SU-DHL-6 (cell line): Measurements from ENCODE around the gene DNAJB2.

Experiments
- H2AFZ ChIP-seq: fragments of 200-600 bp; sonication (generic); 2 replicates; pipeline ENCODE4 v1.6.1; 2014; ENCODE audit warnings: low read depth, mild to moderate bottlenecking, moderate library complexity, mixed read lengths, antibody characterized with exemption, low read length; ENCODE audit not compliant: severe bottlenecking
- H3F3A ChIP-seq: fragments of 200-600 bp; shearing (Covaris generic); 2 replicates; pipeline ENCODE4 v1.6.0; 2016; ENCODE audit warnings: antibody characterized with exemption, mild to moderate bottlenecking; ENCODE audit not compliant: insufficient read depth
- H3K27ac ChIP-seq: fragments of 200-600 bp; sonication (generic); 2 replicates; pipeline ENCODE4 v1.5.1; 2016; ENCODE audit warnings: low read depth, mild to moderate bottlenecking, low read length, moderate library complexity, mixed read lengths
- H3K27me3 ChIP-seq: fragments of 200-600 bp; sonication (generic), shearing (Covaris generic); 2 replicates; pipeline ENCODE4 v1.6.0; 2014; ENCODE audit warnings: mild to moderate bottlenecking, low read length
- H3K36me3 ChIP-seq: fragments of 200-600 bp; sonication (generic); 2 replicates; pipeline ENCODE4 v1.6.1; 2014; ENCODE audit warnings: mild to moderate bottlenecking, low read length, mixed read lengths
- H3K4me2 ChIP-seq: fragments of 300-600, 200-600 bp; shearing (Covaris generic), sonication (generic); 2 replicates; pipeline ENCODE4 v1.6.0; 2014; ENCODE audit warnings: low read length, low read depth, mild to moderate bottlenecking; ENCODE audit not compliant: poor library complexity, severe bottlenecking
- H3K4me3 ChIP-seq: fragments of 200-600 bp; sonication (generic); 2 replicates; pipeline ENCODE4 v1.5.1; 2014; ENCODE audit warnings: antibody characterized with exemption, low read length, mild to moderate bottlenecking, mixed read lengths; ENCODE audit not compliant: insufficient read depth, poor library complexity, severe bottlenecking
- H3K79me2 ChIP-seq: fragments of 200-600 bp; sonication (generic); 2 replicates; pipeline ENCODE4 v1.6.1; 2014; ENCODE audit warnings: mild to moderate bottlenecking, low read length, moderate library complexity; ENCODE audit not compliant: insufficient read depth
- H3K9ac ChIP-seq: fragments of 200-600 bp; sonication (generic); 2 replicates; pipeline ENCODE4 v1.7.0; 2014; ENCODE audit warnings: mild to moderate bottlenecking, low read length
- H3K9me2 ChIP-seq: fragments of 200-600 bp; sonication (generic); replicated peaks from 2 replicates; pipeline ENCODE4 v1.6.1; 2014; ENCODE audit warnings: low read length; ENCODE audit not compliant: insufficient read depth
- H3K9me3 ChIP-seq: fragments of 200-600 bp; sonication (generic); 2 replicates; pipeline ENCODE4 v1.6.1; 2014; ENCODE audit warnings: low read length, mixed read lengths; ENCODE audit not compliant: insufficient read depth
- H4K20me1 ChIP-seq: fragments of 200-600 bp; sonication (generic); 2 replicates; pipeline ENCODE4 v1.6.1; 2014; ENCODE audit warnings: low read depth, mild to moderate bottlenecking, antibody characterized with exemption, low read length, moderate library complexity, mixed read lengths
- CTCF ChIP-seq: fragments of 200-600 bp; sonication (generic); IDR thresholded peaks from one replicate; pipeline ENCODE4 v1.5.1; 2017; ENCODE audit warnings: antibody characterized with exemption, mild to moderate bottlenecking, low read length, moderate library complexity; ENCODE audit not compliant: insufficient read depth, poor library complexity, severe bottlenecking
- EZH2phosphoT487 ChIP-seq: fragments of 200-600 bp; sonication (generic), shearing (Covaris generic); conservative IDR thresholded peaks from 2 replicates; pipeline ENCODE4 v1.6.1; 2018; ENCODE audit warnings: mild to moderate bottlenecking, antibody characterized with exemption, low read length, moderate library complexity, mixed read lengths

DNAJB2 gene

GRCh38 chr2:219302412-219302968 is 23.3 kb downstream of the DNAJB2 start:
- Histone ChIP-seq H3K4me3 (no peak overlapping the region), H3K27me3 (no peaks in the 10 kb centered on the region), H3K4me2 (no peak overlapping the region), H4K20me1 (no peaks in the 10 kb centered on the region), H3K9ac (no peak overlapping the region), H3K27ac (no peak overlapping the region), H2AFZ (no peak overlapping the region), H3K9me3 (no peaks in the 10 kb centered on the region), H3K79me2 (no peaks in the 10 kb centered on the region), H3K9me2 (no peaks in the 10 kb centered on the region), H3F3A (no peaks in the 10 kb centered on the region), H3K36me3 (no peaks in the 10 kb centered on the region)
- no peak for TF ChIP-seq EZH2phosphoT487
- TF ChIP-seq CTCF: no peak

- no peaks in the 10 kb centered on the region for H3K9me3 ChIP-seq
- H3K4me3 ChIP-seq: no peak overlapping the region
- no peaks in the 10 kb centered on the region for H3F3A ChIP-seq
- H3K9ac ChIP-seq: no peak overlapping the region
- no peak for TF ChIP-seq CTCF
- no peak for TF ChIP-seq EZH2phosphoT487
- no peaks in the 10 kb centered on the region for H4K20me1 ChIP-seq
- no peaks in the 10 kb centered on the region for H3K79me2 ChIP-seq
- H3K4me2 ChIP-seq: no peak overlapping the region
- H3K9me2 ChIP-seq: no peaks in the 10 kb centered on the region
- H3K27me3 ChIP-seq: no peaks in the 10 kb centered on the region
- no peaks in the 10 kb centered on the region for H3K36me3 ChIP-seq
- no peak overlapping the region for H3K27ac ChIP-seq
- no peak overlapping the region for H2AFZ ChIP-seq
Observed at GRCh38 chr2:219304223-219304622, 25.1 kb downstream of the DNAJB2 start.

- Histone ChIP-seq H3K4me2 (no peak overlapping the region), H4K20me1 (no peaks in the 10 kb centered on the region), H2AFZ (no peak overlapping the region), H3K9me2 (no peaks in the 10 kb centered on the region), H3K27ac (no peak overlapping the region), H3K79me2 (no peaks in the 10 kb centered on the region), H3K9me3 (no peaks in the 10 kb centered on the region), H3K27me3 (no peaks in the 10 kb centered on the region), H3K9ac (no peak overlapping the region), H3K4me3 (no peak overlapping the region), H3F3A (no peaks in the 10 kb centered on the region), H3K36me3 (no peaks in the 10 kb centered on the region)
- TF ChIP-seq EZH2phosphoT487: no peak
- TF ChIP-seq CTCF: no peak
Observed at GRCh38 chr2:219306047-219306446, 26.9 kb downstream of the DNAJB2 start.
